Loucy (cell line): ENCODE data around the gene BMP6.

ENCODE experiments used
- CTCF ChIP-seq: fragments of 200-600 bp; sonication (generic); conservative IDR thresholded peaks from 2 replicates; pipeline ENCODE4 v1.5.1; 2014; ENCODE audit warnings: mild to moderate bottlenecking, antibody characterized with exemption, low read length
- EZH2phosphoT487 ChIP-seq: fragments of 200-600 bp; IDR thresholded peaks from 2 replicates; pipeline ENCODE4 v1.6.1; 2018; ENCODE audit warnings: antibody characterized with exemption, mild to moderate bottlenecking, moderate library complexity, borderline replicate concordance

- TF ChIP-seq CTCF (no peak), EZH2phosphoT487 (no peak)
Measured at GRCh38 chr6:7879980-7880717, 154.2 kb downstream of the BMP6 start.
